Measurements from ENCODE around the gene PLEKHH1.

Gene PLEKHH1

GRCh38 chr14:67571275-67571990, 38.3 kb downstream of the PLEKHH1 start:
- Histone ChIP-seq H3K9ac (no peak overlapping the region), H3K4me1 (peaks cover 0 to 12% (median 0%) of the 10 kb centered on the region in 10 experiments; a peak in 7 of 20 replicates), H3K4me3 (no peak overlapping the region), H3K9me3 (replicated peaks in 1 of 11) (no peaks in the 10 kb centered on the region), H4K20me1 (no peaks in the 10 kb centered on the region), H3K27me3 (no peaks in the 10 kb centered on the region), H3K4me2 (no peak overlapping the region), H3K27ac (no peak overlapping the region), H3K36me3 (no peaks in the 10 kb centered on the region)
- TF ChIP-seq Cebpa-rat (IDR thresholded peaks at IDR 0.05) = no peak

DNA sequence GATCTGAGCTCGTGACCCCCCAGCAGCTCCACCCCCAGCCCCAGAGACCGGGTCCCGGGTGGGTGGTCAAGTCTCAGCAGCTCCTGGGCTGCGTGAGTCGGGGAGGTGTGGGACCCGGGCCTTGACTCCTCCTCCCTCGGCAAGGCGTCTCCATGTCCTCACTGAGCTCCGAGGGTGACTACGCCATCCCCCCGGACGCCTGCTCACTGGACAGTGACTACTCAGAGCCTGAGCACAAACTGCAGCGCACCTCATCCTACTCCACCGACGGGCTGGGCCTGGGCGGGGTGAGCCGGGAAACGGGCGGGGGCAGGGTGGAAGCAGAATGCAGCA, 38.9 kb downstream of the PLEKHH1 start:
- no peaks in the 10 kb centered on the region for H3K27me3 ChIP-seq

GRCh38 chr14:67572608-67573007, 39.5 kb downstream of the PLEKHH1 start:
- Histone ChIP-seq H3K4me3 (no peak overlapping the region), H3K4me1 (peaks cover 0 to 12% (median 0%) of the 10 kb centered on the region in 10 experiments; a peak in 7 of 20 replicates), H3K36me3 (no peaks in the 10 kb centered on the region), H3K27ac (no peak overlapping the region), H3K9me3 (replicated peaks in 1 of 11) (no peaks in the 10 kb centered on the region), H4K20me1 (no peaks in the 10 kb centered on the region), H3K9ac (no peak overlapping the region), H3K27me3 (no peaks in the 10 kb centered on the region), H3K4me2 (no peak overlapping the region)
- TF ChIP-seq Cebpa-rat (IDR thresholded peaks at IDR 0.05) = no peak

More for the DNA sequence above, 38.9 kb downstream of the PLEKHH1 start:
- Histone ChIP-seq H3K36me3 (no peaks in the 10 kb centered on the region), H3K4me2 (no peak overlapping the region), H3K9me3 (replicated peaks in 1 of 11) (no peaks in the 10 kb centered on the region), H3K27ac (no peak overlapping the region), H4K20me1 (no peaks in the 10 kb centered on the region), H3K9ac (no peak overlapping the region), H3K4me1 (peaks cover 0 to 12% (median 0%) of the 10 kb centered on the region in 10 experiments; a peak in 7 of 20 replicates), H3K4me3 (no peak overlapping the region)
- TF ChIP-seq Cebpa-rat (IDR thresholded peaks at IDR 0.05) = no peak

- H3K36me3 ChIP-seq = no peaks in the 10 kb centered on the region
- no peak overlapping the region for H3K9ac ChIP-seq
- no peaks in the 10 kb centered on the region for H3K9me3 ChIP-seq (replicated peaks in 1 of 11)
- no peak overlapping the region for H3K4me3 ChIP-seq
- no peak overlapping the region for H3K4me2 ChIP-seq
- no peaks in the 10 kb centered on the region for H4K20me1 ChIP-seq
- H3K27me3 ChIP-seq = no peaks in the 10 kb centered on the region
- peaks cover 0 to 12% (median 0%) of the 10 kb centered on the region in 10 experiments; a peak in 7 of 20 replicates for H3K4me1 ChIP-seq
- no peak overlapping the region for H3K27ac ChIP-seq
- TF ChIP-seq Cebpa-rat (IDR thresholded peaks at IDR 0.05) = no peak
These were observed 40.3 kb downstream of the PLEKHH1 start for GRCh38 chr14:67573228-67574010.

- H3K27me3 ChIP-seq = no peaks in the 10 kb centered on the region
- no peak for TF ChIP-seq Cebpa-rat (IDR thresholded peaks at IDR 0.05)
- H4K20me1 ChIP-seq = no peaks in the 10 kb centered on the region
- H3K9ac ChIP-seq = no peak overlapping the region
- H3K27ac ChIP-seq = no peak overlapping the region
- H3K4me3 ChIP-seq = no peak overlapping the region
- H3K4me1 ChIP-seq = peaks cover 0 to 12% (median 0%) of the 10 kb centered on the region in 10 experiments; a peak in 7 of 20 replicates
- no peaks in the 10 kb centered on the region for H3K36me3 ChIP-seq
- H3K9me3 ChIP-seq (replicated peaks in 1 of 11) = no peaks in the 10 kb centered on the region
- H3K4me2 ChIP-seq = no peak overlapping the region
These were observed 41.1 kb downstream of the PLEKHH1 start for GRCh38 chr14:67574156-67574555.

DNA sequence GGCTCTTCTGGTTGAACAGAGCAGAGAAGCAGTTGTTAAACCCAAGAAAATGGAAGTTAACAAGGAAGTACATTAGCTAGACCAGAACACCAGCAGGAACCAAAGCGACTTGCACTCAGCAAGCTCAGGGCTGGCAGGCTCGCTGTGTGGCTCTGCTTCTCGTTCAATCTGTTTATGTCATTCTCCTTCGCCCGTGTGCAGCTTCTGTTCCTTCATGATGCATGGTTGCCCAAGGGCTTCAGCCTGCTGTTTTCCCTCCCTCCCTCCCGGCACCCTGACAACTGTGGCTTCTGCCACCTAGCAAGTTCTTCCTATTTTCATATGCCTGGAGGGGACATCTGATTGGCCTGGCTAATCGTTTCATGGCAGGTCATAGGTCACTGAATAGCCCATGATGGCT, 41.7 kb downstream of the PLEKHH1 start:
- Histone ChIP-seq H3K9me3 (replicated peaks in 1 of 11) (no peaks in the 10 kb centered on the region), H3K4me1 (peaks cover 0 to 12% (median 0%) of the 10 kb centered on the region in 10 experiments; a peak in 7 of 20 replicates), H3K27ac (no peak overlapping the region), H4K20me1 (no peaks in the 10 kb centered on the region), H3K4me3 (no peak overlapping the region), H3K27me3 (no peaks in the 10 kb centered on the region), H3K9ac (no peak overlapping the region), H3K4me2 (no peak overlapping the region; a peak in 1 of 22 replicates), H3K36me3 (no peaks in the 10 kb centered on the region)
- no peak for TF ChIP-seq Cebpa-rat (IDR thresholded peaks at IDR 0.05)

DNA sequence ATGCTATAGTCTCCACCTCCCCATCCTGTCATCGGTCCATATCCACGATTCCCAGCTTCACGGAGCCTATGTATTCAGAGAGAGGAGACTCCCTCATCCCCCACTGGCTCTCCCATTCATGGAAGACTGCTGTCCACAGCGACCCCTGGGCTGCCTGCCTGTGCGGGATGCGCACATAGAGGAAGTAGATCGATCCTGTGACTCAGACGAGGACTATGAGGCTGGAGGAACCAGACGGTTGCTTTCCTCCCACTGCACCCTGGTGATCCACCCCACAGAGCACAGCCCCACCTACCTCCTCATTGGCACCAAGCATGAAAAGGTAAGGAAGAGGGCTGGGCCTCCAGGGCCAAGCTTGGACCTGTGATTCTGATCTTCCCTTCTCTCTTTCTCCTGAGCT, 42.6 kb downstream of the PLEKHH1 start:
- Histone ChIP-seq H3K36me3 (no peaks in the 10 kb centered on the region), H3K4me1 (peaks cover 0 to 12% (median 0%) of the 10 kb centered on the region in 10 experiments; a peak in 6 of 20 replicates), H3K4me2 (peak overlapping the region in 4 of 11 experiments; percentile 1 to 41 (median 24); a peak in 6 of 22 replicates), H3K27ac (no peak overlapping the region), H3K27me3 (no peaks in the 10 kb centered on the region), H3K4me3 (no peak overlapping the region), H3K9ac (no peak overlapping the region), H4K20me1 (no peaks in the 10 kb centered on the region), H3K9me3 (replicated peaks in 1 of 11) (no peaks in the 10 kb centered on the region)
- TF ChIP-seq Cebpa-rat (IDR thresholded peaks at IDR 0.05) = no peak

- H3K4me2 ChIP-seq = peak overlapping the region in 3 of 11 experiments; percentile 15 to 41 (median 34); a peak in 3 of 22 replicates
- H3K9ac ChIP-seq = no peak overlapping the region
- no peak for TF ChIP-seq Cebpa-rat (IDR thresholded peaks at IDR 0.05)
- no peak overlapping the region for H3K27ac ChIP-seq
- no peaks in the 10 kb centered on the region for H3K27me3 ChIP-seq
- H3K9me3 ChIP-seq (replicated peaks in 1 of 11) = no peaks in the 10 kb centered on the region
- H3K4me1 ChIP-seq = peaks cover 0 to 16% (median 0%) of the 10 kb centered on the region in 10 experiments; a peak in 6 of 20 replicates
- no peak overlapping the region for H3K4me3 ChIP-seq
- no peaks in the 10 kb centered on the region for H4K20me1 ChIP-seq
- no peaks in the 10 kb centered on the region for H3K36me3 ChIP-seq
These were observed 43.3 kb downstream of the PLEKHH1 start for GRCh38 chr14:67576216-67576955.

- H3K9ac ChIP-seq = no peak overlapping the region
- TF ChIP-seq Cebpa-rat (IDR thresholded peaks at IDR 0.05) = no peak
These were observed 44.2 kb downstream of the PLEKHH1 start for GRCh38 chr14:67577181-67577808.

More at GRCh38 chr14:67577181-67577808, 44.2 kb downstream of the PLEKHH1 start:
- Histone ChIP-seq H3K4me1 (peaks cover 0 to 21% (median 0%) of the 10 kb centered on the region in 10 experiments; a peak in 6 of 20 replicates), H4K20me1 (no peaks in the 10 kb centered on the region), H3K27me3 (no peaks in the 10 kb centered on the region), H3K27ac (no peak overlapping the region), H3K36me3 (no peaks in the 10 kb centered on the region), H3K4me3 (no peak overlapping the region), H3K4me2 (no peak overlapping the region), H3K9me3 (replicated peaks in 1 of 11) (no peaks in the 10 kb centered on the region)
